22Rv1 (cell line): ENCODE data around the gene SLC25A44.

Experiments used
- ZFX ChIP-seq: fragments of 450-650 bp; IDR thresholded peaks from 2 replicates; pipeline ENCODE4 v1.6.1; 2017; ENCODE audit warnings: antibody characterized with exemption, borderline replicate concordance
- TF ChIP-seq, protein P1 (sequence below): fragments of 450-650 bp; IDR thresholded peaks from 2 replicates; pipeline ENCODE4 v1.5.1; 2017; ENCODE audit warnings: mild to moderate bottlenecking

DNA sequence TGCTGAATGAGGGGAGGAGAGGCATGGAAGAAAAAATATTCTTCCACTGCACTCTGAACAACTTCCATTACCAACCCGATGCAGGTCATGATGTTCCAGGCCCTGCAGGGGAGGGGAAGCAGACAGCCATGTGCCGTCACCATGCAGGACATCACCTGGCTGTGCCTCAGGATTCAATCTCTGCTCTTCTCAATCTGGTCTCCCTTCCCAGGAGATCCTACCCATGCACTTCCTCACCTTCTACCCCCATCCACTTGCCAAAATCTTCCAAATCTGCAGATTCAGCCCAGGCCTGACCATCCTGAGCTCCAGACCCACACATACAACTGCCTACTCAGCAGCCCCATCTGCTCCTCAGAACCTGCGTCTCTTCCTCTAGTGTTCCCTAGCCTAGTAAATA, 59.7 kb downstream of the SLC25A44 start:
- TF ChIP-seq, protein P1, sequence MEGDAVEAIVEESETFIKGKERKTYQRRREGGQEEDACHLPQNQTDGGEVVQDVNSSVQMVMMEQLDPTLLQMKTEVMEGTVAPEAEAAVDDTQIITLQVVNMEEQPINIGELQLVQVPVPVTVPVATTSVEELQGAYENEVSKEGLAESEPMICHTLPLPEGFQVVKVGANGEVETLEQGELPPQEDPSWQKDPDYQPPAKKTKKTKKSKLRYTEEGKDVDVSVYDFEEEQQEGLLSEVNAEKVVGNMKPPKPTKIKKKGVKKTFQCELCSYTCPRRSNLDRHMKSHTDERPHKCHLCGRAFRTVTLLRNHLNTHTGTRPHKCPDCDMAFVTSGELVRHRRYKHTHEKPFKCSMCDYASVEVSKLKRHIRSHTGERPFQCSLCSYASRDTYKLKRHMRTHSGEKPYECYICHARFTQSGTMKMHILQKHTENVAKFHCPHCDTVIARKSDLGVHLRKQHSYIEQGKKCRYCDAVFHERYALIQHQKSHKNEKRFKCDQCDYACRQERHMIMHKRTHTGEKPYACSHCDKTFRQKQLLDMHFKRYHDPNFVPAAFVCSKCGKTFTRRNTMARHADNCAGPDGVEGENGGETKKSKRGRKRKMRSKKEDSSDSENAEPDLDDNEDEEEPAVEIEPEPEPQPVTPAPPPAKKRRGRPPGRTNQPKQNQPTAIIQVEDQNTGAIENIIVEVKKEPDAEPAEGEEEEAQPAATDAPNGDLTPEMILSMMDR: no peak
- no peak for TF ChIP-seq ZFX
